HEK293T (cell line): Measurements from ENCODE around the gene CHST15.

Experiments
- ARNT ChIP-seq: fragments of 450-650 bp; IDR thresholded peaks from 2 replicates; pipeline ENCODE4 v1.6.1; 2017; ENCODE audit warnings: mild to moderate bottlenecking
- BHLHE40 ChIP-seq: fragments of 450-650 bp; IDR thresholded peaks from 2 replicates; pipeline ENCODE4 v1.6.1; 2016; ENCODE audit warnings: mild to moderate bottlenecking, moderate library complexity, borderline replicate concordance
- FOXA1 ChIP-seq: fragments of 450-650 bp; IDR thresholded peaks from 2 replicates; pipeline ENCODE4 v1.6.1; 2016; ENCODE audit warnings: mild to moderate bottlenecking
- FOXM1 ChIP-seq: fragments of 450-650 bp; IDR thresholded peaks from 2 replicates; pipeline ENCODE4 v1.6.1; 2017; ENCODE audit warnings: mild to moderate bottlenecking, borderline replicate concordance
- LEF1 ChIP-seq: fragments of 450-650 bp; IDR thresholded peaks from 2 replicates; pipeline ENCODE4 v1.6.1; 2017; ENCODE audit warnings: mild to moderate bottlenecking, borderline replicate concordance
- NFRKB ChIP-seq: fragments of 450-650 bp; IDR thresholded peaks from 2 replicates; pipeline ENCODE4 v1.6.1; 2016; ENCODE audit warnings: mild to moderate bottlenecking, moderate library complexity
- SP1 ChIP-seq: fragments of 450-650 bp; IDR thresholded peaks from 2 replicates; pipeline ENCODE4 v1.6.1; 2017
- SUZ12 ChIP-seq: fragments of 450-650 bp; IDR thresholded peaks from 2 replicates; pipeline ENCODE4 v1.6.1; 2016; ENCODE audit warnings: mild to moderate bottlenecking
- TARDBP ChIP-seq: fragments of 450-650 bp; IDR thresholded peaks from 2 replicates; pipeline ENCODE4 v1.6.1; 2016
- ZNF384 ChIP-seq: fragments of 450-650 bp; IDR thresholded peaks from 2 replicates; pipeline ENCODE4 v1.6.1; 2016

- TF ChIP-seq SP1, result no peak
- TF ChIP-seq FOXM1, result no peak
- TF ChIP-seq SUZ12, result no peak
- TF ChIP-seq BHLHE40, result no peak
- no peak for TF ChIP-seq NFRKB
- no peak for TF ChIP-seq TARDBP
- no peak for TF ChIP-seq FOXA1
- TF ChIP-seq ARNT, result no peak
- TF ChIP-seq LEF1, result no peak
- TF ChIP-seq ZNF384, result no peak
These were observed 86.2 kb downstream of the CHST15 start for GRCh38 chr10:124007102-124007772.
